ENCODE results near the gene MRGPRE.
"Not testable (repeated sequence)": the region's sequence is repeated elsewhere in the genome, so short reads cannot be mapped to it uniquely, and the experiment has no call there.

- not testable (repeated sequence) for TF ChIP-seq FOXM1 (IDR thresholded peaks at IDR 0.05; ENCODE audit: borderline replicate concordance); BHLHE40 (IDR thresholded peaks at IDR 0.05; ENCODE audit: borderline replicate concordance); ELF4 (IDR thresholded peaks at IDR 0.05); HDGF (IDR thresholded peaks at IDR 0.05; ENCODE audit: borderline replicate concordance); TARDBP (IDR thresholded peaks at IDR 0.05); SP1 (IDR thresholded peaks at IDR 0.05)
Observed at GRCh38 chr11:3262548-3262947, 30.3 kb upstream of the MRGPRE start.

All from HEK293T (cell line).